Keratinocyte (primary cell): ENCODE measurements around the gene SEMA3E.

Experiments
- EZH2 ChIP-seq: IDR thresholded peaks from one replicate; pipeline ENCODE4 v1.6.1; 2012; ENCODE audit warnings: inconsistent platforms, mild to moderate bottlenecking, low read length, moderate library complexity
- TF ChIP-seq, protein P1 (sequence below), 3 experiments: IDR thresholded peaks in 1 of 3; conservative IDR thresholded peaks in 1 of 3; optimal IDR thresholded peaks in 1 of 3; 2 replicates in 2 of 3; 3 replicates in 1 of 3; pipeline versions ENCODE3 to v1.5.1; 2011; ENCODE audit warnings: low read length in 3 of 3, mild to moderate bottlenecking in 3 of 3, moderate library complexity in 2 of 3, control low read depth in 1 of 3, inconsistent platforms in 1 of 3; ENCODE audit not compliant: insufficient read depth in 2 of 3; ENCODE audit errors: extremely low read depth in 1 of 3

DNA sequence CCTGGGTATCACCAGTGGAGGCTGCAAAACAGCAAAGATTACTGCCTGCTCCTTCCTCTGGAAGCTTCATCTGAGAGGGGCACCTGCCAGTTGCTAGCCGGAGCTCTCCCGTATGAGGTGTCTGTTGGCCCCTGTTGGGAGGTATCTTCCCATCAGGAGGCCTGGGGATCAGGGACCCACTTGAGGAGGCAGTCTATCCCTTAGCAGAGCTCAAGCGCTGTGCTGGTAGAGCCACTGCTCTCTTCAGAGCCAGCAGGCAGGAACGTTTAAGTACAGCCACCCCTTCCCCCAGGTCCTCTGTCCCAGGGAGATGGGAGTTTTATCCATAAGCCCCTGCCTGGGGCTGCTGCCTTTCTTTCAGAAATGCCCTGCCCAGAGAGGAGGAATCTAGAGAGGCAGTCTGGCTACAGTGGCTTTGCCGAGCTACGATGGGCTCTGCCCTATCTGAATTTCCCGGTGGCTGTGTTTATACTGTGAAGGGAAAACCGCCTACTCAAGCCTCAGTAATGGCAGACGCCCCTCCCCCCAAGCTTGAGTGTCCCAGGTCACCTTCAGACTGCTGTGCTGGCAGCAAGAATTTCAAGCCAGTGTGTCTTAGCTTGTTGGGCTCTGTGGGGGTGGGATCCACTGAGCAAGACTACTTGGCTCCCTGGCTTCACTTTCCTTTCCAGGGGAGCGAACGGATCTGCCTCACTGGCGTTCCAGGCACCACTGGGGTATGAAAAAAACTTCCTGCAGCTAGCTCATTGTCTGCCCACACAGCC is 19.6 kb downstream of the SEMA3E start:
- TF ChIP-seq, protein P1, sequence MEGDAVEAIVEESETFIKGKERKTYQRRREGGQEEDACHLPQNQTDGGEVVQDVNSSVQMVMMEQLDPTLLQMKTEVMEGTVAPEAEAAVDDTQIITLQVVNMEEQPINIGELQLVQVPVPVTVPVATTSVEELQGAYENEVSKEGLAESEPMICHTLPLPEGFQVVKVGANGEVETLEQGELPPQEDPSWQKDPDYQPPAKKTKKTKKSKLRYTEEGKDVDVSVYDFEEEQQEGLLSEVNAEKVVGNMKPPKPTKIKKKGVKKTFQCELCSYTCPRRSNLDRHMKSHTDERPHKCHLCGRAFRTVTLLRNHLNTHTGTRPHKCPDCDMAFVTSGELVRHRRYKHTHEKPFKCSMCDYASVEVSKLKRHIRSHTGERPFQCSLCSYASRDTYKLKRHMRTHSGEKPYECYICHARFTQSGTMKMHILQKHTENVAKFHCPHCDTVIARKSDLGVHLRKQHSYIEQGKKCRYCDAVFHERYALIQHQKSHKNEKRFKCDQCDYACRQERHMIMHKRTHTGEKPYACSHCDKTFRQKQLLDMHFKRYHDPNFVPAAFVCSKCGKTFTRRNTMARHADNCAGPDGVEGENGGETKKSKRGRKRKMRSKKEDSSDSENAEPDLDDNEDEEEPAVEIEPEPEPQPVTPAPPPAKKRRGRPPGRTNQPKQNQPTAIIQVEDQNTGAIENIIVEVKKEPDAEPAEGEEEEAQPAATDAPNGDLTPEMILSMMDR (optimal IDR thresholded peaks at IDR 0.05 in 1 of 3, IDR thresholded peaks at IDR 0.05 in 1 of 3, conservative IDR thresholded peaks at IDR 0.05 in 1 of 3; ENCODE audit: extremely low read depth in 1 of 3, insufficient read depth in 2 of 3, low read length in 3 of 3) = no peak
- TF ChIP-seq EZH2 = no peak
